HG03558 (cell line): ENCODE results near the gene ADAP1.

ENCODE experiments used
- ATAC-seq: cut with Tn5 transposase; IDR thresholded peaks from one replicate; pipeline ENCODE4 v1.9.1; 2021; ENCODE audit warnings: moderate number of reproducible peaks; ENCODE audit not compliant: unreplicated experiment; ENCODE audit errors: extremely low read depth

Gene ADAP1

DNA sequence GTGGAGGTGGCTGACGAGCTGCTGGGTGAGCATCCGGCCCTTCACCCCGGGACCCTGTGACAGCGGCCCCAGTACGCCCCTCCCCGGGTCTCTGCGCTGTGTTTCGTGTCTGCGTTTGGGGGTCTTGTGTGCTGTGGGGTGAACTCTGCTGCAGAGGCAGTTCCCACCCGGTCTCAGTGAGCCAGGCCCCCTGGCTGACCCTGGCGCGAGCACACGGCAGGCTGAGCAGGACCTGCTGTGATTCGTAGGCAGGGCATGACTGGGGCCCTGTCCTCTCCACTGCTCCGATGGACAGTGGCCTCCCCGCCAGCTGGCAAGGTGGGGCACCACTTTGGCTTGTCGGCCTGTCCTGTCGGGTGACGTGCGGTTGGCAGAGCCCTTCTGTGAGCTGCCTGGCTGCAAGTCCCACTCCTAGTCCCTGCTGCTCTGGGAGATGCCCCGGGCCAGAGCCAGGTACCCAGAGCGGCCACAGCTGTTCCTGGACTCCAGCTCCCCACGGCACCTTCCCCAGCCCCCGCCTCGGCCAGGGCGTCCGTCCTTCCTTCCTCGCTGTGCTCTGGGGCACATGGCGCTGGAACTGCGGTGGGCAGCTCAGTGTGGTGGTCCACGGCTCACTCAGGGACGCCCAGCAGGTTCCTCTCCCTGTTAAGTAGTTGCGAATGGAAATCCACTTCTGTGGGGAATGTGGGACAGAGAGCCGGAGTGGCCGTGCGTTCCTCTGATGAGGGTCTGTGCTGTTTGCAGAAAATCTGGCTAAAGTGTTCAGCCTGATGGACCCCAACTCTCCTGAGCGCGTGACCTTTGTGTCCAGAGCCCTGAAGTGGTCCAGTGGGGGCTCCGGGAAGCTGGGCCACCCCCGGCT, 67.6 kb downstream of the ADAP1 start:
- no peak for ATAC-seq

DNA sequence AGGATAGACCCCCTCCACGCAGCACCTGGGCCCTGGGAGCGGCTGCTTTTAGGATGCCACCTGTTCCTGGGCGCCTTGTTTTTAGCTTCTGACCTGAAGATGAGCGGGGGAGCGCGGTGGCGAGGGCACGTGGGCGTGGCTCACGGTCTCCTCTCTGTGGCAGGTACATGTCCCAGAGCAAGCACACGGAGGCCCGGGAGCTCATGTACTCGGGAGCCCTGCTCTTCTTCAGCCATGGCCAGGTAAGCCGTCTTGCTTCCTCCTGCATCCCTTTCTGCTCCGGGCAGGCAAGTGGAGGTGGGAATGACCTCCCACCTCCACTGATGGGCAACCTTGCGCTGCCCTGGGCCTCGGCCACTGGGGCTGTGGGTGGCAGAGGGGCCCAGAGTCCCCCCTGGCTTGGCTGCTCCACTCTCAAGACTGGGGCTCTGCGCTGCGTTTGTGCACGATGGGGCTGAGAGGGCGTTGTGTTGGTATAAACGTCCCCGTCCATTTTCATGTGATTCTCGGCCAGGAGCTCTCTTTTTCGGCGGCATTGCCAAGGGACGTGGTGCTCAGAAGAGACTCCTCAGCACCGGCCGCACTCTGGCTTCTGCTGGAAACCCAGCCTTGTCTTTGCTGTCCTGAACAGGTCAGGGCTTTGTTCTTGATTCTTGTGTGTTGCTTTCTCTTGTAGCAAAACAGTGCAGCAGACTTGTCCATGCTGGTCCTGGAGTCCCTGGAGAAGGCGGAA, 68.4 kb downstream of the ADAP1 start:
- ATAC-seq = no peak

DNA sequence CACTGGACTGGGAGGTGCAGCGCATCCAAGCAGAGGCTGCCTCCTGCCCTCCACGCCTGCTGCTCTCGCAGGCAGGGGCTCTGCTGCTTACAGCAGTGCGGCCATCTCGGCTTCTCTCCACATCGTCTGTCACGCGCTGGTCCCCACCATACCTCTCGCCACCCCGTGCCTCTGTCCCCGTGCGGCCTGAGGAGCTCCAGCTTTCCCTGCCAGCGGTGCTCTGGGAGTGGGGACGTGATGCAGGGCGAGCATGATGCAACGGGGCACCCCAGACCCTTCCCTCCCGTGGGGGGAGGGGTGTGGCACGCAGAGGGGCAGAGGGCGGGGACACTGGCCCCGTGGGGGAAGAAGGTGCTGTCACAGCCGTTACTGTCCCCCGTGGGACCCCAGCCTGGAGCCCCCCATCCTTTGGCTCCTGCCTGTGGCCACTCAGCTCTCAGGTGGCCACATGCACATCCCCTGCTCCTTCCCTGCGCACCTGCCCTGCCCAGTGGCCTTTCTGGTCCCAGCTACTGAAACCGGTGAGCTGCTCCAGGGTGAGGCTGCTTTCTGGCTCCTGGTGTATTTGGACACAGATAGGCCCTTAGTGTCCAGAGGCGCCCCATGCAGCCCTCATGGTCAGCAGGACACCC, 69.1 kb downstream of the ADAP1 start:
- no peak for ATAC-seq

DNA sequence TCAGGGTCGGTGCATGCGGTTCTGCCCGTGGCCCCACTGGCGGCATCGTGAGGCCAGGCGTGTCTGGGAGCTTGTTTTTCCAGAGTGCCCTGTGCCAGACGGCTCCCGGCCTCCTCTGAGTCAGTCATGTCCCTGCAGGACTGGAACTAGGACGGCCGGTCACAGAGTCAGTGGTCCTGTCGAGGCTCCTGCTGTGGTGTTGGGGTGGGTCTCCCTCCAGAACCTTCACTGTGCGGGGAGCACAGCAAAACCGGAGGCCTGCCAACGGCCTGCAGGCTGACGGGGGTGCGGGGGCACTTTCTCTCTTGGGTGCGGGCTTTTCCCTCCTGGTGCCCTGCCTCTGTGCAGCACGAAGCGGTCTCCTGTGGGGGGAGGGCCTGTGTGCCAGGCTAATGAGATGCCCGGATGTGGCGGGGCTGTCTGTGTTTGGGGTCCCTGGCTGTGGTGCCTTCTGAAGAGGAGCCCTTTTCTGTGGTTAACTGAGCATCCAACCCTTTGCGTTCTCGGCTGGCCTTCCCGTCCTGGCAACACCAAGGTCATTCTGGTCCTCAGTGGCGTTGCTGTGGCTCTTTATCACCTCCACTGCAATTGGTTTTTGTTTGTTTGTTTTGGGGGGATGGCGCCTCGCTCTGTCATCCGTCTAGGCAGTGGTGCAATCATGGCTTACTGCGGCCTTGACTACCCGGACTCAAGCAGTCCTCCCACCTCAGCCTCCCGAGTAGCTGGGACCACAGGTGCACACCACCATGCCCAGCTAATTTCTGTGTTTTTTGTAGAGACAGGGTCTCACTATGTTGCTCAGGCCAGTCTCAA, 70.1 kb downstream of the ADAP1 start:
- no peak for ATAC-seq

DNA sequence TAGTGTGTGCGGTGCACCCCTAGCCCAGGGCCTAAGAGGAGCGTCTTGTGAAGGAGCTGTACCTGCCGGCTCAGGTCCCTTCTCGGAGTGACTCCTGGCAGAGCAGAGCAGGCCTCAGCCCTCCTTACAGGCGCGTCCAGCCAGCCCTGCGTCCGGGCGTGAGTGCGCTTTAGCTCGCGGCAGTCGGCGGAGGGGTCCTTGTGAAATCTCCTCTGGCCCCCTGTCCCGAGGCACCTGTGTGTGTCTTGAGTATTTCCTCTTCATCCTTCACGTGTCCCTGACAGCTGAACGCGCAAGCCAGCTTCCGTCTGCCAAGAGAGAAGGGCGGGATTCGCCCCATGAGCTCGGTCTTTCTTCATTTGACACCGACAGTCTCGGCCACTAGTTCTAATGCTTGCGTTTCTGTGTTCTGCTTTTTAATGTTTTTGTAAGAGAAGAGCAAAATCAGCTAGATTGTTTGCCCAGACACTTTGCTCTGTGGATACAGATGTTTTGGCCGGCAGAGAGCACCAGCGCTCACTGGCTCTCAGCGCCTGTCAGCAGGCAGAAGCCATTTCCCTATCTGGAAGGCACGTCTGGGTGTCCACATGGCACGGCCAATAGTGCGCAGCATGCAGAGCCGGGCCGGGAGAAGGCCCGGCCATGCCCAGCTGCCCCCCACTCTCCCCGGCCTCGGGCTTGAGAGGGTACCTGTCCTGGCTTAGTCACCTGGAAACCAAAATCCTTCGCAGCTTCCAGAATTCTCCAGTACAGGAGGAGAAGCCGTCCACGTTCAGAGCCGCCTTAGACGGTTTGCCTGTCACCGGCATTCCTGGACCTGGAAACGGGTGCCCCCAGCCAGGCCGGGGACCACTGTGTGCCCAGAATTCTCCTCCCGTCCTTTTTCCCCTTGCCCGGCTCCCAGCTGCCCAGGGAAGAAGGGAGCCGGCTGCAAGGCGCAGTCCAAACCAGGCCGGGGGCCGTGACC, 71.1 kb downstream of the ADAP1 start:
- no peak for ATAC-seq

DNA sequence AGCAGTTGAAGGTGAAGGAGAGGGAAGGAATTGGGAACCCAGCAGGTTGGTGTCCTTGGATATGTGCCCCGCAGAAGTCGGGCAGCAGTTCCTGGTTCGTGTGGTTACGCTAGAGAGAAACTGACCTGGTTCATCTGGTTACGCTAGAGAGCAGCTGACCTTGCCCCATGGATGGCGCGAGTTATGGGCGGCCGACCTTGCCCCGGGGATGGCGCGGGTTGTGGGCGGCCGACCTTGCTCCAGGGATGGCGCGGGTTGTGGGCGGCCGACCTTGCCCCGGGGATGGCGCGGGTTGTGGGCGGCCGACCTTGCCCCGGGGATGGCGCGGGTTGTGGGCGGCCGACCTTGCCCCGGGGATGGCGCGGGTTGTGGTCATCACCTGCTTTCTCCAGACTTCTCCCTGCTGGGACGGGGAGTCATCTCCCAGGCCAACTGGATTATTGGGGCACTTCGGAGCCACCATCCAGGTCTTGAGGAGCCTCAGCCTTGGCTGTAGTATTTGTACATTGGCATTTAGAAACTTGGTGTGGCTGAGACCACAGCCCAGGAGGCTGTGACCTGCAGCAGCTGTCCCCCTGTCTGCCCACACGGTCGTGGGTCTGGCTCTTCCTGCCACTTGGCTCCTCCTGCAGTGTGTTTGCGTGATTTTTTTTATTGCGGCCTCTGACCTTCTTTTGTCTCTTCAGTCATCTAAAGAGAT, 72.0 kb downstream of the ADAP1 start:
- ATAC-seq = no peak

DNA sequence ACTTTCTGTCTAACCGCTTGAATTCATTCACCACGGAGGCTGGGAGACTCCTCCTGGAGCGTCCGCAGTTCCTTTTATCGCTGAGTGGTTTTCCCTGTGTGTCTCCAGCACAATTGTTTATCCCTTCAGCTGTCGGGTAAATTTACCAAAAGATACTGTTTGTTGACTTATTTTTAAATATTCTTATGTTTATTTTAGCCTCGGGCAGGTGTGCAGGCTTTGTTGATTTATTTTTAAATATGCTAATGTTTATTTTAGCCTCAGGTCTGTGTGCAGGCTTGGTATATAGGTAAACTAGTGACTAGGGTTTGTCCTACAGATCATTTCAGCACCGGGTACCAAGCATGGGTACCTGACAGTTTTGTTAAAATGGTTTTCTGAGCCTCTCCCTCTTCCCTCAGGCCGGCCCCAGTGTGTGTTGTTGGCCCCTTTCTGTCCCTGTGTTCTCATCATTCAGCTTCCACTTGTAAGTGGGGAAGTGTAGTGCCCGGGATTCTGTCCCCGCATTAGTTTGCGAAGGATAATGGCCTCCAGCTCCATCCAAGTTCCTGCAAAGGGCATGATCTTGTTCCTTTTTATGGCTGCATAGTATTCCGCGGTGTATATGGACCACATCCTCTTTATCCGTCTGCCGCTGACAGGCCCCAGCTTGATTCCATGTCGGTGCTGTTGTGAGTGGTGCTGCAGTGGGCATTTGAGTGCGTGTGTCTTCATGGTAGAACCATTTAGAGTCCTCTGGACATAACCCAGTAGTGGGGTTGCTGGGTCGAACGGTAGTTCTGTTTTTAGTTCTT, 72.8 kb downstream of the ADAP1 start:
- no peak for ATAC-seq

DNA sequence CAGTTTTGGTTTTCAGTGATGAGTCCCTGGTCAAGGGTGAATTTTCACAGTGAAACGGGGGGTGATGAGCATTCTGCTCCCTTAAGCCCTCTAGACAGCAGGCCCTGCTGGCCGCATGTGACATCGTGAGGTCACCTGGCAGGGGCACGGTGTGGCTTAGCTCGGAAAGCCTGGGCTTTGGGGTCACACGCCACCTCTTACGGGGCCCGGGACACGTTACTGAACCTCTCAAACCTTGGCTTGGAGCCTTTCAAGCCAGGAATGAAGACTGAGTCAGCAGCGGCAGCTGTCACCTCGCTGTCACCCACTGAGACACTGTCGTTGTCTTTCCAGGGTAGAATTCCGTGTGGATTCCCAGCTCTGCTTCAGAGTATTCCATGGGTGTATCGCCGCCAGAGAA, 74.0 kb downstream of the ADAP1 start:
- ATAC-seq = no peak

DNA sequence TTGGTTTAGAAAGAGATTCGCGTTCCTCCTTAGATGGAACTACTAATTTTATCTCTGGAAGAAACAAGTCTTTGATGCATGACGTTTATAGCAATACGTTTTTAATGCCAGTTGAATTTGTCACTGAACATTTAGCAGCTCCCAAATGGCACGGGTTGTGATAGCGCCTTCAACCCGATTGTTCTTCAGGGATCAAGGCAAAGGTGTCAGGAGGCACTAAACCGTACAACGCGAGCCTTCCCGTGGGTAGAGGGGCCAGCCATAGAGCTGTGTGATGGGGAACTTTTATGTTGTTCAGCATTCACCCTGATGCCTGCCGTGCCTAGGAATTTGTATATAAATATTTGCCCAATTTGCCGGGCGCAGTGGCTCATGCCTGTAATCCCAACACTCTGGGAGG, 74.8 kb downstream of the ADAP1 start:
- ATAC-seq = no peak

DNA sequence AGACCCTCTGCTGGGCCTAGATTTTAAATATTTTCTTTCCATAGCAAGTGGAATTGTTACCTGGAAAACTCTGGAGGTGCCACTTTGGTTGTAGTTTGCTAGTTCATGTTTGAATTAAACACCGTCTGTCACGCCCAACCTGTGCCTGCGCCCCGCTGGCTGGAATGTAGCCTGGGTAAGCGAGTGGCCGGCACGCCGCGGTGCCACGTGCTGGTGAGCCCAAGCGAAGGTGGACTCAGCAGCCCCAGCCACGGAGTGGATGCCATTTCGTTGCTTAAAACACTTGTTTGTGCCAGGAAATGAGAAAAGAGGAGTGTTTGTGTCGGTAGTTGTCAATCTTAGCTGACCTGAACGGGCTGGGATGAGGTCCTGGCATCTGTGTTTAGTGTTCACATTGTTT, 75.4 kb downstream of the ADAP1 start:
- no peak for ATAC-seq

DNA sequence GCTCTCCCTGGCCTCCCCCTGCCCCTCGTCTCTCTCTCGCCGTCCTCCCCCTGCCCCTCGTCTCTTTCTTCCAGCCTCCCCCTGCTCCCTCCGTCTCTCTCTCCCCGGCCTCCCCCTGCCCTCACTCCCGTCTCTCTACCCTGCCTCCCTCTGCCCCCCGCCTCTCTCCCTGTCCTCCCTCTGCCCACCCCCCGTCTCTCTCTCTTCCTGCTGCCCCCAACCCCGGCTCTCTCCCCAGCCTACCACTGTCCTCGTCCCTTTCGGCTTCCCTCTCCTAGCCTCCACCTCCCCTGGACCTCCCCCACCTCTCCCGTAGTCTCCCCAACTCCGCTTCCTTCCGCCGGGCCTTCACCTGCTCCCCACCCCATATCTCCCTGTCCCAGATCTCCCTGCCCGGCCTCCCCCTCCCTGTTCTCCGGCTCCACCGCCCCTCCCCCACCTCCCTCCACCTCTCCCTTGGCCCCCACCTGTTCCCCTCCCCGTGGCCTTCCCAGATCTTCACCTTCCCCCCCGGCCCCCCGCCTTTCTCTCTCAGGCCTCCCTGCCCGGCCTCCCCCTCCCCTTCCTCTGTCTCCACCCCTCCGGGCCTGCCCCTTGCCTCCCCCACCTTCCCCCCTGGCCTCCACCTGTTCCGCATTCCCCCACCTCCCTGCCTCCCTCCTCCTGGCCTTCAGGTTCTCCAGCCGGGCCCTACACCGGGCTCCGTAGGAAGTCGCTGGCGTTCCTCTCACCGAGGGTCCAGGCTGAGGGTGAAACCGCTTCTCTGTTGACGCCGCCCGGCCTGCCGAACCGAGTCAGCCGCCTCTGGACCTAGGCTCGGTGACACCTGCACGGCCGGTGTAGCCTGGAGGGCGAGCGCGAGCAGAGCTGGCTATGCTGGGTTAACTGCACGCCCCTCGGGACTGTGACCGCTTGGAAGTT, 76.9 kb downstream of the ADAP1 start:
- no peak for ATAC-seq

DNA sequence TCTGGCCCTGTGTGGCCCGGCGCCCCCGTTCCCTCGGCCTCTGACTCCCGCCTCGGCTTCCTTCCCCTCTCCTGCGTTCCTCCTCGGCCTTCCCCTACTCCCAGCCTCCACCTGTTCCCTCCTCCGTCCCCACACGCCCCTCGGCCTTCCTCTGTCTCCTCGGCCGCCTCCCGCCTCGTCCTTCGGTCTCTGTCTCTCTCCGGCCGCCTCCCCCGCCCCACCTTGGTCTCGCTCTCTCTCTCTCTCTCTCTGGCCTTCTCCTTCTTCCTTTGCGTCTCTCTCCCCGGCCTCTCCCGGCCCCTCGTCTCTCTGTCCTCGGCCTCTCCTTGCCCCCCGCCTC, 77.5 kb downstream of the ADAP1 start:
- no peak for ATAC-seq

DNA sequence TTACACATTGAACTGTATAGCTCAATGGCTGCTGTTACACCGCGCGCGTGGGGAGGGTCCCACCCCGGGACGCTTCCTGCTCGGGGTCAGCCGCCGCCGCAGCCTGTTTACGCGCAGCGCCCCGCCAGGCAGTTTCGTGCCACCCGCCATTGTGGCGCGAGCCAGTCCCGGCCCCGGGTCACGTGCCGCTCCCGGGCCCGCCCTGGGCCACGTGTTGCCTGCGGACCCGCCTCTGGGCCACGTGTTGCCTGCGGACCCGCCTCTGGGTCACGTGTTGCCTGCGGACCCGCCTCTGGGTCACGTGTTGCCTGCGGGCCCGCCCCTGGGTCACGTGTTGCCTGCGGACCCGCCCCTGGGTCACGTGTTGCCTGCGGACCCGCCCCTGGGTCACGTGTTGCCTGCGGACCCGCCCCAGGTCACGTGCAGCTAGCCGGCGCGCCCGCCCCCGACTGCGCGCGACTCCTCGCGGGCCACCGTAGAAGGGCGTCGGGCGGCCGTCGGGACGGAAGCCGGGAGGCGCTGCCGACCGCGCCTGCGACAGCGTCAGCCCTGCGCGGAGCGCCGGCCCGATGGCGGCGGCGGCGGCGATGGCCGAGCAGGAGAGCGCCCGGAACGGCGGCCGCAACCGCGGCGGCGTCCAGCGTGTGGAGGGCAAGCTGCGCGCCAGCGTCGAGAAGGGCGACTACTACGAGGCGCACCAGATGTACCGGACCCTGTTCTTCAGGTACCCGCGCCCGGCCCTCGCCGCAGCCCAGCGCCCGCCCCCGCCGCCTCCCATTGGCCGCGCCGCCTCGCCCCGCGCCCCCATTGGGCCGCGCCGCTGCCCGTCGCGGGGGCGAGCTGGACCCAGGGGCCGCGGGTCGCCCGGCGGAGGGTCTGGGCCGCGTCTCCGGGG, 78.2 kb downstream of the ADAP1 start, which contains the start of gene GET4:
TSS of gene GET4 (plus strand) at position 478 of the 895 bp plus-strand sequence. CDS start at position 570, 92 bp downstream.
- ATAC-seq = peak; percentile 47

DNA sequence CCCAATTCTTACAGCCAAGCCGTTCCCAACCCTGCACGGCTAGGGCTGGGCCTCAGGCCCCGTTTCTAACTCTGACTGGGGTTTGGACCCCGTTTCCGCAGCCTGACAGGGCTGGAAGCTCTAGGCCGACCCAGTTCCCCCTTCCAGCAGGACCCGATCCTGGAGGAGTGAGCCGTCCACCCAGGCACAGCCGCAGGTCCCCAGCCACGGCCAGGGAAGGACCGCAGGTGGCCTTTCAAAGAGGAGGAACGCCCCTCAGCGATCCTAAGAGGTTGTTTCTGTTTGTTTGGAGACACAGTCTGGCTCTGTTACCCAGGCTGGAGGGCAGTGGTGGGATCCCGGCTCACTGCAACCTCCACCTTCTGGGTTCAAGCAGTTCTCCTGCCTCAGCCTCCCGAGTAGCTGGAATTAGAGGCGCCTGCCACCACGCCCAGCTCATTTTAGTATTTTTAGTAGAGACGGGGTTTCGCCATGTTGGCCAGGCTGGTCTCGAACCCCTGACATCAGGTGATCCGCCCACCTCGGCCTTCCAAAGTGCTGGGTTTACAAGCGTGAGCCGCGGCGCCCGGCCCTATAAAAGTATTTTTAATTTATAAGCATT, 78.9 kb downstream of the ADAP1 start:
- ATAC-seq = no peak

DNA sequence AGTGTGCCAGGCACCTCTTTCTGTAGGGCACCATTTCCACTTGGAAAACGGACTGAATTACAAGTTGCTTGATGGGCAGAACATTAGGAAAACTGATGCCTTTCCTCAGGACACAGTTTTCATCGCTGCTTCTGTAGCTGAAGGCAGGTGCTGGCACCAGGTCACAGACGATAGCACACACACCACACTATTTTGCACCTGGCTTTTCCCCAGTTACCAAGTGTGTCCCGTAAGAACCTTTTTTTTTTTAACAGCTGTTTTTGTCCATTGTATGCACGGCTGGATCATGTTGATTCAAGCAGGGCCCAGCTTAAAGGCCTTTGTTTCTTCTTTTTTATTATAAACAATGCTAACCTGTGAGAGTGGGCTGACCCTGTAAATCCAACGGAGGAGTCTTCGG, 79.4 kb downstream of the ADAP1 start:
- no peak for ATAC-seq
